HL-60 (cell line): ENCODE results near the gene ADAMTSL3.

ENCODE experiments used
- DNase-seq, 2 experiments: peaks; one replicate each; pipeline ENCODE4 v3.0.0-alpha.2; 2010 to 2020; ENCODE audit warnings: low read depth in 1 of 2, low spot score in 1 of 2
- H3K27ac ChIP-seq: fragments of 250-450 bp; sonication (Bioruptor Pico); replicated peaks from 2 replicates; pipeline ENCODE4 v1.5.1; 2020; ENCODE audit warnings: mild to moderate bottlenecking, moderate library complexity
- H3K27me3 ChIP-seq: fragments of 250-450 bp; sonication (Bioruptor Pico); 2 replicates; pipeline ENCODE4 v1.5.1; 2021; ENCODE audit warnings: mild to moderate bottlenecking, moderate library complexity; ENCODE audit not compliant: insufficient read depth, poor library complexity, severe bottlenecking
- H3K4me3 ChIP-seq: replicated peaks from 2 replicates; pipeline ENCODE4 v1.5.1; 2011; ENCODE audit warnings: mild to moderate bottlenecking, control low read depth, low read length; ENCODE audit not compliant: insufficient read depth
- CTCF ChIP-seq: IDR thresholded peaks from one replicate; pipeline ENCODE4 v1.5.1; 2011; ENCODE audit warnings: low read length, control low read depth, inconsistent platforms; ENCODE audit not compliant: insufficient read depth
- GABPA ChIP-seq: IDR thresholded peaks from 2 replicates; pipeline ENCODE4 v1.6.1; 2012; ENCODE audit warnings: low read depth
- POLR2AphosphoS5 ChIP-seq: IDR thresholded peaks from 2 replicates; pipeline ENCODE4 v1.6.1; 2012; ENCODE audit warnings: low read depth
- SPI1 ChIP-seq: IDR thresholded peaks from 2 replicates; pipeline ENCODE4 v1.6.1; 2012; ENCODE audit warnings: low read depth, mild to moderate bottlenecking, borderline replicate concordance
- TF ChIP-seq, protein P1 (sequence below): IDR thresholded peaks from 2 replicates; pipeline ENCODE4 v1.6.1; 2012; ENCODE audit warnings: low read depth; ENCODE audit not compliant: insufficient replicate concordance

Gene ADAMTSL3

DNA sequence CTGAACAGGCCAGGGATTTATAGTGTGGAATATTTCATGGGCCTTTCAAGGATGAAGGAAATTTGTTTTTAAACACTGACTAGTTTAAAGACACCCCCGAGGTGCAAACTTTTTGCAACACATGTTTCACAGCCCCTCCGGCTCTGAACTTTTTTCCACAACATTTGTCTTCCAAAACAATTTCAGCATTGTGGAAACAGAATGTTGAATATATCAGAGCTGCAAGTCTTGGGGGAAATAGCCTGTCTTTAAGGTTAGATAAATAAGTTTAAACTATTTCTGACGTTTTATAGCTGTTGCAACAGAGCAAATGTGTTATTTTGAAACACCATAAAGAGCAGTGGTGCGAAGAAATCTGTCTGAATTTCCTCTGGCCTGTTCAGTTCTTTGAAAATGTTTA is 352.5 kb downstream of the ADAMTSL3 start:
- TF ChIP-seq, protein P1, sequence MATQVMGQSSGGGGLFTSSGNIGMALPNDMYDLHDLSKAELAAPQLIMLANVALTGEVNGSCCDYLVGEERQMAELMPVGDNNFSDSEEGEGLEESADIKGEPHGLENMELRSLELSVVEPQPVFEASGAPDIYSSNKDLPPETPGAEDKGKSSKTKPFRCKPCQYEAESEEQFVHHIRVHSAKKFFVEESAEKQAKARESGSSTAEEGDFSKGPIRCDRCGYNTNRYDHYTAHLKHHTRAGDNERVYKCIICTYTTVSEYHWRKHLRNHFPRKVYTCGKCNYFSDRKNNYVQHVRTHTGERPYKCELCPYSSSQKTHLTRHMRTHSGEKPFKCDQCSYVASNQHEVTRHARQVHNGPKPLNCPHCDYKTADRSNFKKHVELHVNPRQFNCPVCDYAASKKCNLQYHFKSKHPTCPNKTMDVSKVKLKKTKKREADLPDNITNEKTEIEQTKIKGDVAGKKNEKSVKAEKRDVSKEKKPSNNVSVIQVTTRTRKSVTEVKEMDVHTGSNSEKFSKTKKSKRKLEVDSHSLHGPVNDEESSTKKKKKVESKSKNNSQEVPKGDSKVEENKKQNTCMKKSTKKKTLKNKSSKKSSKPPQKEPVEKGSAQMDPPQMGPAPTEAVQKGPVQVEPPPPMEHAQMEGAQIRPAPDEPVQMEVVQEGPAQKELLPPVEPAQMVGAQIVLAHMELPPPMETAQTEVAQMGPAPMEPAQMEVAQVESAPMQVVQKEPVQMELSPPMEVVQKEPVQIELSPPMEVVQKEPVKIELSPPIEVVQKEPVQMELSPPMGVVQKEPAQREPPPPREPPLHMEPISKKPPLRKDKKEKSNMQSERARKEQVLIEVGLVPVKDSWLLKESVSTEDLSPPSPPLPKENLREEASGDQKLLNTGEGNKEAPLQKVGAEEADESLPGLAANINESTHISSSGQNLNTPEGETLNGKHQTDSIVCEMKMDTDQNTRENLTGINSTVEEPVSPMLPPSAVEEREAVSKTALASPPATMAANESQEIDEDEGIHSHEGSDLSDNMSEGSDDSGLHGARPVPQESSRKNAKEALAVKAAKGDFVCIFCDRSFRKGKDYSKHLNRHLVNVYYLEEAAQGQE: no peak
- no peak for TF ChIP-seq GABPA
- DNase-seq: no peak
- no peak overlapping the region for H3K4me3 ChIP-seq
- H3K27ac ChIP-seq: no peak overlapping the region
- peaks cover 3% of the 10 kb centered on the region for H3K27me3 ChIP-seq

GRCh38 chr15:84009616-84010015 is 355.7 kb downstream of the ADAMTSL3 start:
- peaks cover 3% of the 10 kb centered on the region for H3K27me3 ChIP-seq
- H3K4me3 ChIP-seq: no peak overlapping the region
- DNase-seq: no peak
- no peak overlapping the region for H3K27ac ChIP-seq
- no peak for TF ChIP-seq GABPA
- no peak for TF ChIP-seq SPI1
- TF ChIP-seq POLR2AphosphoS5: no peak
- no peak for TF ChIP-seq CTCF
- TF ChIP-seq, protein P1: no peak

DNA sequence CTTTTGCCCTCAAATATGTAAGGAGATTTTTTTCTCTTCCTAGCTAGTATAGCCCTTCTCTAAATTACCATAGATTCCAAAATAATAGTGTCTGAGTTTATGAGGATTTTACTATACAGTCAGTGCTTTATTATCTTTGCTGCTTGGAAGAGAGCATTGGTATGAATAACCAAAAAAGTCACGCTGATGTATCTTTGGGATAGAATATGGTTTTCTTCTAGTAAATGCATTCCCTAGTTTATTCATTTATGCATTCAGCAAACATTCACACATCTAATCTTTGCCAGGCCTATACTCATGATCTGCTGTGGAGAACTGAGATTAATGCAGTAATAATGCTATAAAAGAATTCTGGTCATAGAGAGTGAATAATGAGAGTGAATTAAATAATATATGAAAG is 356.3 kb downstream of the ADAMTSL3 start:
- no peak overlapping the region for H3K4me3 ChIP-seq
- no peak for DNase-seq
- no peak overlapping the region for H3K27ac ChIP-seq
- H3K27me3 ChIP-seq: peaks cover 3% of the 10 kb centered on the region
- TF ChIP-seq, protein P1: no peak
- TF ChIP-seq CTCF (no peak), POLR2AphosphoS5 (no peak), SPI1 (no peak), GABPA (no peak)

GRCh38 chr15:84016371-84016770 is 362.4 kb downstream of the ADAMTSL3 start:
- no peaks in the 10 kb centered on the region for H3K27me3 ChIP-seq
- no peak overlapping the region for H3K4me3 ChIP-seq
- TF ChIP-seq GABPA (no peak), SPI1 (no peak), POLR2AphosphoS5 (no peak), CTCF (no peak)
- TF ChIP-seq, protein P1: no peak
- H3K27ac ChIP-seq: no peak overlapping the region
- no peak for DNase-seq
